Activated CD8-positive, alpha-beta memory T cell treated with anti-CD3 and anti-CD28 coated beads for 48 hours (primary cell): ENCODE results near the gene KRT26.

Source experiments
- DNase-seq, 3 experiments: peaks; one replicate each; pipeline ENCODE4 v3.0.0-alpha.2; 2020; ENCODE audit warnings: low read depth in 2 of 3, low spot score in 2 of 3

The KRT26 gene

GRCh38 chr17:40727447-40728231, 44.4 kb downstream of the KRT26 start:
- DNase-seq: no peak

GRCh38 chr17:40726919-40727318, 45.1 kb downstream of the KRT26 start:
- DNase-seq: no peak

GRCh38 chr17:40724656-40725055, 47.3 kb downstream of the KRT26 start:
- no peak for DNase-seq

GRCh38 chr17:40722241-40722640, 49.8 kb downstream of the KRT26 start:
- DNase-seq: no peak

- no peak for DNase-seq
Measured at GRCh38 chr17:40720899-40721298, 51.1 kb downstream of the KRT26 start.

GRCh38 chr17:40718930-40719329, 53.1 kb downstream of the KRT26 start:
- no peak for DNase-seq

GRCh38 chr17:40717776-40718175, 54.2 kb downstream of the KRT26 start:
- no peak for DNase-seq
